Loucy (cell line): ENCODE measurements around the gene FMNL2.

Source experiments
- H2AFZ ChIP-seq: fragments of 200-600 bp; sonication (generic); 2 replicates; pipeline ENCODE4 v1.6.0; 2016; ENCODE audit warnings: antibody characterized with exemption, mild to moderate bottlenecking, low read length, moderate library complexity
- H3F3A ChIP-seq: fragments of 200-600 bp; 2 replicates; pipeline ENCODE4 v1.6.0; 2016; ENCODE audit warnings: antibody characterized with exemption, low read depth, mild to moderate bottlenecking
- H3K27me3 ChIP-seq: fragments of 200-600 bp; sonication (generic); 2 replicates; pipeline ENCODE4 v1.6.1; 2014; ENCODE audit warnings: low read length, mild to moderate bottlenecking; ENCODE audit not compliant: insufficient read depth, poor library complexity, severe bottlenecking
- H3K36me3 ChIP-seq: fragments of 200-600 bp; sonication (generic); 2 replicates; pipeline ENCODE4 v1.6.1; 2016; ENCODE audit warnings: low read length; ENCODE audit not compliant: insufficient read depth
- H3K4me1 ChIP-seq: fragments of 200-600 bp; sonication (generic); 2 replicates; pipeline ENCODE4 v1.5.1; 2014; ENCODE audit warnings: low read length, mild to moderate bottlenecking; ENCODE audit not compliant: insufficient read depth, poor library complexity, severe bottlenecking
- H3K4me2 ChIP-seq: fragments of 200-600 bp; sonication (generic); 2 replicates; pipeline ENCODE4 v1.6.0; 2014; ENCODE audit warnings: antibody characterized with exemption, low read length, low read depth, mild to moderate bottlenecking; ENCODE audit not compliant: poor library complexity, severe bottlenecking
- H3K4me3 ChIP-seq: fragments of 200-600 bp; sonication (generic); 2 replicates; pipeline ENCODE4 v1.5.1; 2014; ENCODE audit warnings: low read length, mild to moderate bottlenecking, mixed read lengths; ENCODE audit not compliant: poor library complexity, severe bottlenecking
- H3K79me2 ChIP-seq: fragments of 200-600 bp; sonication (generic); 2 replicates; pipeline ENCODE4 v1.6.1; 2014; ENCODE audit warnings: low read length; ENCODE audit not compliant: insufficient read depth
- H3K9ac ChIP-seq: fragments of 200-600 bp; sonication (generic); 2 replicates; pipeline ENCODE4 v1.6.0; 2014; ENCODE audit warnings: mild to moderate bottlenecking, low read depth, low read length, moderate library complexity; ENCODE audit not compliant: poor library complexity, severe bottlenecking
- H3K9me2 ChIP-seq: fragments of 200-600 bp; sonication (generic); replicated peaks from 2 replicates; pipeline ENCODE4 v1.6.1; 2016; ENCODE audit warnings: low read depth, low read length, mixed read lengths
- H3K9me3 ChIP-seq: fragments of 200-600 bp; sonication (generic); 2 replicates; pipeline ENCODE4 v1.6.1; 2014; ENCODE audit warnings: mild to moderate bottlenecking, antibody characterized with exemption, low read length, low read depth; ENCODE audit not compliant: insufficient read depth
- H4K20me1 ChIP-seq: fragments of 200-600 bp; sonication (generic); 2 replicates; pipeline ENCODE4 v1.6.0; 2014; ENCODE audit warnings: antibody characterized with exemption, low read length, mild to moderate bottlenecking; ENCODE audit not compliant: insufficient read depth, poor library complexity, severe bottlenecking
- CTCF ChIP-seq: fragments of 200-600 bp; sonication (generic); conservative IDR thresholded peaks from 2 replicates; pipeline ENCODE4 v1.5.1; 2014; ENCODE audit warnings: mild to moderate bottlenecking, antibody characterized with exemption, low read length
- EZH2phosphoT487 ChIP-seq: fragments of 200-600 bp; IDR thresholded peaks from 2 replicates; pipeline ENCODE4 v1.6.1; 2018; ENCODE audit warnings: antibody characterized with exemption, mild to moderate bottlenecking, moderate library complexity, borderline replicate concordance

The FMNL2 gene

GRCh38 chr2:152497481-152498052 lies 162.6 kb downstream of the FMNL2 start:
- H3K9ac ChIP-seq: no peak overlapping the region
- no peaks in the 10 kb centered on the region for H3K9me2 ChIP-seq
- no peaks in the 10 kb centered on the region for H4K20me1 ChIP-seq
- no peaks in the 10 kb centered on the region for H3K4me1 ChIP-seq
- H3K9me3 ChIP-seq: no peaks in the 10 kb centered on the region
- no peak overlapping the region for H3K4me2 ChIP-seq
- no peaks in the 10 kb centered on the region for H3F3A ChIP-seq
- H3K79me2 ChIP-seq: no peaks in the 10 kb centered on the region
- TF ChIP-seq CTCF: no peak
- no peaks in the 10 kb centered on the region for H3K36me3 ChIP-seq
- H3K27me3 ChIP-seq: no peaks in the 10 kb centered on the region
- no peak overlapping the region for H3K4me3 ChIP-seq
- H2AFZ ChIP-seq: no peak overlapping the region

- Histone ChIP-seq H2AFZ (no peak overlapping the region), H3K4me1 (no peaks in the 10 kb centered on the region), H3K9ac (no peak overlapping the region), H4K20me1 (no peaks in the 10 kb centered on the region), H3K79me2 (no peaks in the 10 kb centered on the region), H3F3A (no peaks in the 10 kb centered on the region), H3K9me2 (no peaks in the 10 kb centered on the region), H3K27me3 (no peaks in the 10 kb centered on the region), H3K4me2 (no peak overlapping the region), H3K4me3 (no peak overlapping the region), H3K9me3 (no peaks in the 10 kb centered on the region), H3K36me3 (no peaks in the 10 kb centered on the region)
- TF ChIP-seq EZH2phosphoT487: no peak
- TF ChIP-seq CTCF: no peak
Observed at GRCh38 chr2:152499331-152499816, 164.4 kb downstream of the FMNL2 start.

- H3K4me2 ChIP-seq: no peak overlapping the region
- no peaks in the 10 kb centered on the region for H3K27me3 ChIP-seq
- H3K36me3 ChIP-seq: no peaks in the 10 kb centered on the region
- no peak overlapping the region for H3K4me3 ChIP-seq
- H3K4me1 ChIP-seq: no peaks in the 10 kb centered on the region
- no peak overlapping the region for H3K9ac ChIP-seq
- TF ChIP-seq EZH2phosphoT487: no peak
- TF ChIP-seq CTCF: no peak
- H4K20me1 ChIP-seq: no peaks in the 10 kb centered on the region
- H3F3A ChIP-seq: no peaks in the 10 kb centered on the region
- no peaks in the 10 kb centered on the region for H3K79me2 ChIP-seq
- no peak overlapping the region for H2AFZ ChIP-seq
- no peaks in the 10 kb centered on the region for H3K9me3 ChIP-seq
- H3K9me2 ChIP-seq: no peaks in the 10 kb centered on the region
Observed at GRCh38 chr2:152499896-152500735, 165.1 kb downstream of the FMNL2 start.
